Epithelial cell of prostate (primary cell): ENCODE data around the gene VIM.
A peak's percentile ranks its signal among the peaks of the same experiment; 100 is the strongest.

ENCODE experiments used
- DNase-seq: peaks from one replicate; pipeline ENCODE4 v3.0.0-alpha.2; 2011; ENCODE audit warnings: low read depth, low spot score
- H3K27ac ChIP-seq: fragments of 450-650 bp; 2 replicates; pipeline ENCODE4 v1.5.1; 2017; ENCODE audit warnings: mild to moderate bottlenecking

The VIM gene

GRCh38 chr10:17208476-17208875, 19.6 kb upstream of the VIM start:
- DNase-seq: no peak

GRCh38 chr10:17209302-17209701, 18.7 kb upstream of the VIM start:
- DNase-seq: no peak
- H3K27ac ChIP-seq: no peak overlapping the region

More at GRCh38 chr10:17208476-17208875, 19.6 kb upstream of the VIM start:
- H3K27ac ChIP-seq: no peak overlapping the region

- H3K27ac ChIP-seq: no peak overlapping the region
- DNase-seq: no peak
These were observed 18.2 kb upstream of the VIM start for GRCh38 chr10:17209881-17210280.

GRCh38 chr10:17210361-17210760, 17.7 kb upstream of the VIM start:
- no peak overlapping the region for H3K27ac ChIP-seq
- no peak for DNase-seq

DNA sequence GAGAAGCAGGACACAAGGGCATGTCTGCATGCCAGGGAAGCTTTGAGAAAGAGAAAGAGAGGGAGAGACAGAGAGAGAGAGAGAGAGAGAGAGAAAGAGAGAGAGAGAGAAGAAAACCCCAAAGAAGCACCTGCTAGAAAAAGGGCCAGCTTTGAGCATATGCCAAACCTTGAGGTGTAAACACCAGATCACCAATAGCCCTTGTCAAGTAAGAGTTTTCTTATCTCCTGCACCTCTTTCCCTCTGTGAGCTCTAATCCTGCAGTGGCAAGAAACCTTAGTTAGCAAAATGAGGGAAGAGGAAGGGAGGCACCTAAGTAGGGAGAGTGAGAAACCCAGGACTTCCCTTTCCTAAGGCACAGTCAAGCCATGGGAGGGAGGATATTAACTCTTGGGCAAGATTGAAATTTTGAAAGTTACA, 15.2 kb upstream of the VIM start:
- no peak for DNase-seq
- no peak overlapping the region for H3K27ac ChIP-seq

- H3K27ac ChIP-seq: peak overlapping the region; percentile 85
- DNase-seq: no peak
These were observed 14.2 kb upstream of the VIM start for GRCh38 chr10:17213646-17214349.

GRCh38 chr10:17214526-17214925, 13.5 kb upstream of the VIM start:
- peak overlapping the region; percentile 85 for H3K27ac ChIP-seq
- no peak for DNase-seq

- H3K27ac ChIP-seq: peak overlapping the region; percentile 85
- DNase-seq: no peak
These were observed 12.9 kb upstream of the VIM start for GRCh38 chr10:17214971-17215781.

GRCh38 chr10:17215782-17216122, 12.3 kb upstream of the VIM start:
- DNase-seq: no peak
- H3K27ac ChIP-seq: peak overlapping the region; percentile 85

DNA sequence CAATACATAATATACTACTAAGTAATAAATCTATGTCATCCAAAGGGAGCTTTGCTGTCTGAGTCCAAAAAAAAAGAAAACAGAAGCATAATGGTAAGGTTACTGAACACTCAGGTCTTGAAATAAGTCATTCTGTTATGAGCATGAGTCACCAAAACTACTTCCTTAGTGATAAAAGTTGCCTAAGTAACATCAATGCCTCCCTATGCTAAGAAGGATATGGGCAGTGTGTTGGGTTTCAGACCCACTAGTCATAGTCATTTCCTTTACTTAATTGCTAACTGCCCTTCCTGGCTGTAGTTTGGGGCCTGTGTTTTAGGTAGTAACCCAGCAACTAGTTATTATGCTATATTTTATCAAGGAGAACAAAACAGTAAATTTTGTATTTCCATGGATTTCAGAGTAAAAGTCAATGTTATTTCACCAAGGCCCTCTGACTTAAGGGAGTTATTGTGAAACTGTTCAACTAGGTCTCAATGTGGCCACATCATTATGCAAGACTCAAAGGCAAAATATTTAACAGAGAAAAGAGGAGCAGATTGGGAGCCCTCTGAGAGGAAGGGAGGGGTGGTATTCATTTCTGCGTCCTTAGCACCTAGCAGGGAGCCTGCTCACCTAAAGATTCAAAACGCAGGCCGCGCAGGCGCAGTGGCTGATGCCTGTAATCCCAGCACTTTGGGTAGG, 11.7 kb upstream of the VIM start:
- peak; percentile 94 for DNase-seq
- peak overlapping the region; percentile 85 for H3K27ac ChIP-seq

DNA sequence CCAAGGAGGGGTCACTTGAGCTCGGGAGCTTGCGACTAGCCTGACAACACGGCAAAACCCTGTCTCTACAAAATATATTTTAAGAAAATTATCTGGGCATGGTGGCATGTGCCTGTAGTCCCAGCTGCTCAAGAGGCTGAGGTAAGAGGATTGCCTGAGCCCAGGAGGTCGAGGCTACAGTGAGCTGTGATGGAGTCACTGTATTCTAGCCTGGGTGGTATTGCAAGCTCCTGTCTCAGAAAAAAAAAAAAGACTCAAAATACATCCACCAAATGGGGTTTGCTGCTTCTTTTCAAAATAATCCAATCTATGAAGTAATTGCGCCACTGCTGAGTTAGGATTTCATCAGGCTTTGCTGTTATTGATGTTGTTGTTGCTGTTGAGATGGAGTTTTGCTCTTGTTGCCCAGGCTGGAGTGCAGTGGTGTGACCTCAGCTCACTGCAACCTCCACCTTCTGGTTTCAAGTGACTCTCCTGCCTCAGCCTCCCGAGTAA, 11.1 kb upstream of the VIM start:
- no peak for DNase-seq
- peak overlapping the region; percentile 85 for H3K27ac ChIP-seq

GRCh38 chr10:17217631-17218232, 10.3 kb upstream of the VIM start:
- no peak for DNase-seq
- H3K27ac ChIP-seq: peak overlapping the region; percentile 85

DNA sequence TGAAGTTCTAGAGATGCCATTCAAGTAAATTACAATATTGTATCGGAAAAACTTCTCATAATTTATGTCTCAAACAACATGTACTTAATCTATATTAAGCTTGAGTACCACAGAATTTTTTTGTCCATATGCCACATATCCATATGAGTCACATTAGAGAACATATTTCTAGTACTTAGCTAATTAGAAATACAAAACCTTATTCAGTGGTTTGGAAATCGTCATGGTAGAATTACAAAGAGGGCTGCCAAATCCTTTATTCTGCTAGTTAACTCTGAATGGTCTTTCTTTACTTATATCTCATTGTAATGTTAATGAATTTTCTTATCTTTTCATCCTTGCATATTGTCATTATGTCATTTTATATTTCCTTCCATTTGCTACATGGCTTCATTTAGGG, 9.0 kb upstream of the VIM start:
- no peak overlapping the region for H3K27ac ChIP-seq
- no peak for DNase-seq

DNA sequence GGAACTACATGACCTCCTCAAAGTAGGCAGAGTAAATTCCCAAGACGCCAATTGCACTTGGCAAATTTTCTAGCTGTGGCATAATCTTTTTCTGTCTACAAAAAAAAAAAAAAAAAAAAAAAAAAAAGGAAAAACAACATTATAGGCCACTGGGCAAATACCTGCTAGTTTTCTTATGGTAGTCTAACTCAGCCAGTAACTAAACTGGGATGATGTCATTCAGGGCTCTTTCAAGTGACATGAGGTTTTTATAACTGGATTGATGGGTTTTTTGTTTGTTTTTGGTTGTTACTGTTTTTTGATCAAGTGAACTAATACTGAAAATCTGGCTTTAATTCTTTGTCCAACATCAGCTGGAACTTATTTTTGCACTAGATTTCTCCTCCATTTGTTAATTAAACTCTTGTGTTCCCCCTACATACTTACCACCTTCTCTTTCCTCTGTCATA, 7.4 kb upstream of the VIM start:
- no peak overlapping the region for H3K27ac ChIP-seq
- no peak for DNase-seq

DNA sequence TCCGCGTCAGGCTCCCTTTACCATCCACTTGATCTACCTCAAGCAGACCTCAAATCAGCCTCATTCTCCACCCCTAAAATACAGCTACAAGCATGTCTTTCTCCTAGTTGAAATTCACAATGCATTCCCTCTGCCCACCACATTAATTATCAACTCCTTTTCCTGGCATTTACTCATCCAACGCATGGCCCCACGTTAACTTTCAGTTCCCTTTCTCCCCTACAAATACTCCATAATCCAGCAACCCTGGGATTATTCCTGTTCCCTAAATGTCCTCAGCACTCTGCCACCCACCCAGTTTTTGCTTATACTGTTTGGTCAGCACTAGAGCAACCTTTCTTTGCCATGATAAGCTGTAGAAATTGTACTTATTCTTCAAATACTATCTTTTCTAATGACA, 5.7 kb upstream of the VIM start:
- no peak overlapping the region for H3K27ac ChIP-seq
- DNase-seq: no peak

GRCh38 chr10:17225808-17226207, 2.2 kb upstream of the VIM start:
- no peak overlapping the region for H3K27ac ChIP-seq
- DNase-seq: no peak

DNA sequence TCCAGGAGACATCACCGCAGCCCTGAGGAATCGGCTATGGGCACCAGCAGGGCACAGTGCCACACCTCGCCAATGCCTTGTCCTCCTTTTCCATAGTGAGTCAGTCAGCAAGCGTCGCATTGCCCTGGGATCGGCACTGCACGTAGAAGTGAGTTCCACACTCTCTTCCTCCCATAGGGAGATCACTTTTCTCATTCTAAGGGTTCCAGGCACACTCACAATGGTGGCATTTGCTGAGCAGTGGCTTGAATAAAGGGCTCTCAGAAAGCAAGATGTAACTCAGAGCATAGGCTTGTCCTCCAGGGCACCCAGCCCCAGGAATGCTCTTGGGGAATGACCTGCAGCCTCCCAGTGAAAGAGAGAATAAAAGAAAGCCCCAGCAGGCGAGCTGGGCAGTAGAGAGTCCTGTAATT, 1.1 kb upstream of the VIM start:
- H3K27ac ChIP-seq: no peak overlapping the region
- DNase-seq: no peak

GRCh38 chr10:17227367-17228090, 512 bp upstream of the VIM start:
- H3K27ac ChIP-seq: no peak overlapping the region
- DNase-seq: no peak

DNA sequence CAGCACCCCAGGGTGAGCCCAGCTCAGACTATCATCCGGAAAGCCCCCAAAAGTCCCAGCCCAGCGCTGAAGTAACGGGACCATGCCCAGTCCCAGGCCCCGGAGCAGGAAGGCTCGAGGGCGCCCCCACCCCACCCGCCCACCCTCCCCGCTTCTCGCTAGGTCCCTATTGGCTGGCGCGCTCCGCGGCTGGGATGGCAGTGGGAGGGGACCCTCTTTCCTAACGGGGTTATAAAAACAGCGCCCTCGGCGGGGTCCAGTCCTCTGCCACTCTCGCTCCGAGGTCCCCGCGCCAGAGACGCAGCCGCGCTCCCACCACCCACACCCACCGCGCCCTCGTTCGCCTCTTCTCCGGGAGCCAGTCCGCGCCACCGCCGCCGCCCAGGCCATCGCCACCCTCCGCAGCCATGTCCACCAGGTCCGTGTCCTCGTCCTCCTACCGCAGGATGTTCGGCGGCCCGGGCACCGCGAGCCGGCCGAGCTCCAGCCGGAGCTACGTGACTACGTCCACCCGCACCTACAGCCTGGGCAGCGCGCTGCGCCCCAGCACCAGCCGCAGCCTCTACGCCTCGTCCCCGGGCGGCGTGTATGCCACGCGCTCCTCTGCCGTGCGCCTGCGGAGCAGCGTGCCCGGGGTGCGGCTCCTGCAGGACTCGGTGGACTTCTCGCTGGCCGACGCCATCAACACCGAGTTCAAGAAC, 1.1 kb downstream of the VIM start:
- no peak for DNase-seq
- H3K27ac ChIP-seq: peak overlapping the region; percentile 86

DNA sequence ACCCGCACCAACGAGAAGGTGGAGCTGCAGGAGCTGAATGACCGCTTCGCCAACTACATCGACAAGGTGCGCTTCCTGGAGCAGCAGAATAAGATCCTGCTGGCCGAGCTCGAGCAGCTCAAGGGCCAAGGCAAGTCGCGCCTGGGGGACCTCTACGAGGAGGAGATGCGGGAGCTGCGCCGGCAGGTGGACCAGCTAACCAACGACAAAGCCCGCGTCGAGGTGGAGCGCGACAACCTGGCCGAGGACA, 1.6 kb downstream of the VIM start:
- DNase-seq: no peak
- peak overlapping the region; percentile 86 for H3K27ac ChIP-seq
